ENCODE results near the gene DAW1. TPM values are rescaled to one million over a fixed set of nuclear protein-coding genes. Genes with fewer than 3 reads are reported as not detected.

Gene DAW1
- total and polyA plus RNA-seq, 2 donors (not counting 1 experiment from before 2014, with no cell fraction given): 0.11 TPM; not detected in 1

DNA sequence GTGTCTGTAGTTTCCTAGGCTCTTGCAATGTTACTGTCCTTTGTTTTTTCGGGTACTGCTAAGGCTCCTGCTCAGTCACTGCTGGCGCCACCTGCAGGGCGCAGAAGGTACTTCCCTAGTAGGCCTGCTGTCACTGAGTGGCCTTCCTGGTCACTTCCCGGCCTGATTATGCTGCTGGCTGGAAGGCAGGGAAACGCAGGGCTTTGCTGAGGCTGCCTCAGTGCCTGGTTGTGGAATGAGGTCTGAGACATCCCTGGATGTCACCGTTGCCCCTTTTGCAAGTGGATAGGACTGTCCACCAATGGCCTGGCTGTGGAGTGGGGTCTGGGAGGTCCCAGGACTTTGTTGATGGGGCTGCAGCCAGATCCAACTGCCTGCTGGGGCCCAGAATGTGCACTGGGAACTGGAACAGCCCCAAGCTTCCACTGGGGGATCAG lies 13.1 kb downstream of the DAW1 start:
- Histone ChIP-seq H2AFZ (ENCODE audit: low read length) (peak overlapping the region; percentile 67), H3K4me3 (replicated peaks in 1 of 4; ENCODE audit: control extremely low read depth in 1 of 4, insufficient read depth in 1 of 4, low read depth in 3 of 4, low read length in 4 of 4) (no peak overlapping the region), H3K79me2 (ENCODE audit: control insufficient read depth, insufficient read depth, low read length) (no peaks in the 10 kb centered on the region), H3K4me1 (ENCODE audit: control insufficient read depth, extremely low read depth, insufficient read depth, low read length) (no peaks in the 10 kb centered on the region), H3K27ac (ENCODE audit: insufficient read depth, low read length) (no peak overlapping the region), H3K4me2 (ENCODE audit: extremely low read depth, insufficient read depth, low read length) (no peak overlapping the region), H3K36me3 (ENCODE audit: control insufficient read depth, insufficient read depth, low read length) (no peaks in the 10 kb centered on the region), H3K27me3 (ENCODE audit: control insufficient read depth, insufficient read depth, low read length) (no peaks in the 10 kb centered on the region), H3K9me3 (ENCODE audit: control insufficient read depth, insufficient read depth, low read depth, low read length) (no peaks in the 10 kb centered on the region), H4K20me1 (ENCODE audit: control insufficient read depth, extremely low read depth, insufficient read depth, low read length) (no peaks in the 10 kb centered on the region), H3K9ac (ENCODE audit: insufficient read depth, low read length) (no peak overlapping the region)
- no peak for TF ChIP-seq EZH2 (IDR thresholded peaks at IDR 0.05; ENCODE audit: low read length, missing control alignments)
- TF ChIP-seq, protein P1, sequence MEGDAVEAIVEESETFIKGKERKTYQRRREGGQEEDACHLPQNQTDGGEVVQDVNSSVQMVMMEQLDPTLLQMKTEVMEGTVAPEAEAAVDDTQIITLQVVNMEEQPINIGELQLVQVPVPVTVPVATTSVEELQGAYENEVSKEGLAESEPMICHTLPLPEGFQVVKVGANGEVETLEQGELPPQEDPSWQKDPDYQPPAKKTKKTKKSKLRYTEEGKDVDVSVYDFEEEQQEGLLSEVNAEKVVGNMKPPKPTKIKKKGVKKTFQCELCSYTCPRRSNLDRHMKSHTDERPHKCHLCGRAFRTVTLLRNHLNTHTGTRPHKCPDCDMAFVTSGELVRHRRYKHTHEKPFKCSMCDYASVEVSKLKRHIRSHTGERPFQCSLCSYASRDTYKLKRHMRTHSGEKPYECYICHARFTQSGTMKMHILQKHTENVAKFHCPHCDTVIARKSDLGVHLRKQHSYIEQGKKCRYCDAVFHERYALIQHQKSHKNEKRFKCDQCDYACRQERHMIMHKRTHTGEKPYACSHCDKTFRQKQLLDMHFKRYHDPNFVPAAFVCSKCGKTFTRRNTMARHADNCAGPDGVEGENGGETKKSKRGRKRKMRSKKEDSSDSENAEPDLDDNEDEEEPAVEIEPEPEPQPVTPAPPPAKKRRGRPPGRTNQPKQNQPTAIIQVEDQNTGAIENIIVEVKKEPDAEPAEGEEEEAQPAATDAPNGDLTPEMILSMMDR (conservative IDR thresholded peaks at IDR 0.05 in 1 of 2, IDR thresholded peaks at IDR 0.05 in 1 of 2; ENCODE audit: low read depth in 1 of 2, low read length in 2 of 2): peak; percentile 88 to 90
- DNase-seq (ENCODE audit: low read depth in 2 of 2): peak; percentile 58 to 72

DNA sequence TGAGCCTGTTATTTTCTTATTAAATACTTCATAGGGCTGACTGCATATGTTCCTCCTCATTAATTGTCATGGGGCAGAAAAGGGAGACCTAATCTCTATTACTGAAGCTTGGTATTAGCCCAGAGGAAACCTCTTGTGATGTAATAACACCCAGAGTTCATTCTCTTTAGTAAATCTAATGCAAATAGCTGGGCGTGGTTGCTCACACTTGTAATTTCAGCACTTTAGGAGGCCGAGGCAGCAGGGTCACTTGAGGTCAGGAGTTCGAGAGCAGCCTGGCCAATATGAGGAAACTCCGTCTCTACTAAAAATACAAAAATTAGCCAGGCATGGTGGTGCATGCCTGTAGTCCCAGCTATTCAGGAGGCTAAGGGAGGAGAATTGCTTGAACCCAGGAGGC lies 14.7 kb downstream of the DAW1 start:
- Histone ChIP-seq H3K9ac (ENCODE audit: insufficient read depth, low read length) (no peak overlapping the region), H3K36me3 (ENCODE audit: control insufficient read depth, insufficient read depth, low read length) (no peaks in the 10 kb centered on the region), H3K9me3 (ENCODE audit: control insufficient read depth, insufficient read depth, low read depth, low read length) (no peaks in the 10 kb centered on the region), H3K27me3 (ENCODE audit: control insufficient read depth, insufficient read depth, low read length) (no peaks in the 10 kb centered on the region), H3K27ac (ENCODE audit: insufficient read depth, low read length) (no peak overlapping the region), H3K4me2 (ENCODE audit: extremely low read depth, insufficient read depth, low read length) (no peak overlapping the region), H4K20me1 (ENCODE audit: control insufficient read depth, extremely low read depth, insufficient read depth, low read length) (no peaks in the 10 kb centered on the region), H2AFZ (ENCODE audit: low read length) (no peak overlapping the region), H3K79me2 (ENCODE audit: control insufficient read depth, insufficient read depth, low read length) (no peaks in the 10 kb centered on the region), H3K4me3 (replicated peaks in 1 of 4; ENCODE audit: control extremely low read depth in 1 of 4, insufficient read depth in 1 of 4, low read depth in 3 of 4, low read length in 4 of 4) (no peak overlapping the region), H3K4me1 (ENCODE audit: control insufficient read depth, extremely low read depth, insufficient read depth, low read length) (no peaks in the 10 kb centered on the region)
- TF ChIP-seq EZH2 (IDR thresholded peaks at IDR 0.05; ENCODE audit: low read length, missing control alignments): no peak
- TF ChIP-seq, protein P1 (conservative IDR thresholded peaks at IDR 0.05 in 1 of 2, IDR thresholded peaks at IDR 0.05 in 1 of 2; ENCODE audit: low read depth in 1 of 2, low read length in 2 of 2): no peak
- no peak for DNase-seq (ENCODE audit: low read depth in 2 of 2)

DNA sequence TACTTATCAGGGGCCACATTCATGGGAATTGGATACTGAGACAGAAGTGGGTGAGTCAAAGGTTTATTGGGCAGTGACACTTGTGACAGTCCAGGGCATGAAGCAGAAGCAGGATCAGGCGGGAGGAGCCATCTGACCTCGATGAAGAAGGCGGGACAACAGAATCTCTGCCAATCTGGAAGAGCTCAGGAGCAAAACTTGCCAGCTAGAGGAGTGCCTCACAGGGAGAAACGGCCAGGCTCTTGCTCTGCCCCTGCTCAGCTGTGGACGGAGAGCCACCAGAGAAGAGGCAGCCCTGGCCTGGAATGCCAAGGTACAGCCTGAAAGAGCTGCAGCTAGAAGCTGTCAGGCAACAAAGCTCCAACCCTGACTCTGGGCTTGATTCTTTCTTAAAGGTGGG lies 16.9 kb downstream of the DAW1 start:
- Histone ChIP-seq H3K27ac (ENCODE audit: insufficient read depth, low read length) (no peak overlapping the region), H3K4me3 (replicated peaks in 1 of 4; ENCODE audit: control extremely low read depth in 1 of 4, insufficient read depth in 1 of 4, low read depth in 3 of 4, low read length in 4 of 4) (no peak overlapping the region), H2AFZ (ENCODE audit: low read length) (no peak overlapping the region), H3K79me2 (ENCODE audit: control insufficient read depth, insufficient read depth, low read length) (no peaks in the 10 kb centered on the region), H3K36me3 (ENCODE audit: control insufficient read depth, insufficient read depth, low read length) (no peaks in the 10 kb centered on the region), H3K4me2 (ENCODE audit: extremely low read depth, insufficient read depth, low read length) (no peak overlapping the region), H4K20me1 (ENCODE audit: control insufficient read depth, extremely low read depth, insufficient read depth, low read length) (no peaks in the 10 kb centered on the region), H3K9ac (ENCODE audit: insufficient read depth, low read length) (no peak overlapping the region), H3K9me3 (ENCODE audit: control insufficient read depth, insufficient read depth, low read depth, low read length) (no peaks in the 10 kb centered on the region), H3K27me3 (ENCODE audit: control insufficient read depth, insufficient read depth, low read length) (no peaks in the 10 kb centered on the region), H3K4me1 (ENCODE audit: control insufficient read depth, extremely low read depth, insufficient read depth, low read length) (no peaks in the 10 kb centered on the region)
- DNase-seq (ENCODE audit: low read depth in 2 of 2): no peak
- no peak for TF ChIP-seq EZH2 (IDR thresholded peaks at IDR 0.05; ENCODE audit: low read length, missing control alignments)
- TF ChIP-seq, protein P1 (conservative IDR thresholded peaks at IDR 0.05 in 1 of 2, IDR thresholded peaks at IDR 0.05 in 1 of 2; ENCODE audit: low read depth in 1 of 2, low read length in 2 of 2): no peak
